GM12891 (cell line): Measurements from ENCODE around the gene CTNNA3.

Source experiments
- PAX5 ChIP-seq: IDR thresholded peaks from 2 replicates; pipeline ENCODE4 v1.6.1; 2011; ENCODE audit warnings: low read length, moderate library complexity, mild to moderate bottlenecking; ENCODE audit not compliant: insufficient read depth, severe bottlenecking
- POLR2A ChIP-seq: IDR thresholded peaks from 2 replicates; pipeline ENCODE4 v1.6.1; 2011; ENCODE audit warnings: low read depth, low read length, control low read depth
- POLR2AphosphoS5 ChIP-seq: IDR thresholded peaks from 2 replicates; pipeline ENCODE4 v1.6.1; 2011; ENCODE audit warnings: low read depth, low read length, control low read depth
- TAF1 ChIP-seq: IDR thresholded peaks from 2 replicates; pipeline ENCODE4 v1.6.1; 2011; ENCODE audit warnings: low read depth, low read length, control low read depth

- TF ChIP-seq POLR2AphosphoS5 (no peak), TAF1 (no peak), POLR2A (no peak), PAX5 (no peak)
Observed at GRCh38 chr10:66837335-66837734, 858.7 kb downstream of the CTNNA3 start.
